ENCODE measurements around the gene NOVA2.

NOVA2 gene

DNA sequence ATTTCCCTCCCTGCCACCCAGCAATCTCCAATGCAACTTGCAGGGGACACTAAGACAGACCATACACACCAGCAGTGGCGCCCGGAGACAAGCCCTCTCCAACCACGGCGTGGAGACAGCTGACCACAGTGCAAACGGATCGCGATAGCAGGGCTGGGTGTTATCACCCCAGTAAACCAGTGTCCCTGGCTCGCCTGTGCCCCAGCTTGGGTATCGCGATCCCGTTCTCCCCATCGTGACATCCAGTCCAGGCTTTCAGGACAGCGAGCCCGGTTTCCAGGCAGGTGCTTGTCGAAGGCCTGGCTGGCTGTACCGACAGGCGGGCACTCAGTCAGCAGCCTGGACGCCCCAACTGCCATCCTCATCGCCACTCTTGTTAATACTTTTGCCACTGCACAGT, 38.4 kb downstream of the NOVA2 start:
- Histone ChIP-seq H3K27me3 (replicated peaks; ENCODE audit: control insufficient read depth, insufficient read depth, low read length) (no peaks in the 10 kb centered on the region; the same call in 1 of the 2 replicates), H3K36me3 (ENCODE audit: control insufficient read depth, insufficient read depth, low read length) (no peaks in the 10 kb centered on the region), H3K4me3 (replicated peaks; ENCODE audit: low read depth, low read length) (no peak overlapping the region)
- TF ChIP-seq, protein P1, sequence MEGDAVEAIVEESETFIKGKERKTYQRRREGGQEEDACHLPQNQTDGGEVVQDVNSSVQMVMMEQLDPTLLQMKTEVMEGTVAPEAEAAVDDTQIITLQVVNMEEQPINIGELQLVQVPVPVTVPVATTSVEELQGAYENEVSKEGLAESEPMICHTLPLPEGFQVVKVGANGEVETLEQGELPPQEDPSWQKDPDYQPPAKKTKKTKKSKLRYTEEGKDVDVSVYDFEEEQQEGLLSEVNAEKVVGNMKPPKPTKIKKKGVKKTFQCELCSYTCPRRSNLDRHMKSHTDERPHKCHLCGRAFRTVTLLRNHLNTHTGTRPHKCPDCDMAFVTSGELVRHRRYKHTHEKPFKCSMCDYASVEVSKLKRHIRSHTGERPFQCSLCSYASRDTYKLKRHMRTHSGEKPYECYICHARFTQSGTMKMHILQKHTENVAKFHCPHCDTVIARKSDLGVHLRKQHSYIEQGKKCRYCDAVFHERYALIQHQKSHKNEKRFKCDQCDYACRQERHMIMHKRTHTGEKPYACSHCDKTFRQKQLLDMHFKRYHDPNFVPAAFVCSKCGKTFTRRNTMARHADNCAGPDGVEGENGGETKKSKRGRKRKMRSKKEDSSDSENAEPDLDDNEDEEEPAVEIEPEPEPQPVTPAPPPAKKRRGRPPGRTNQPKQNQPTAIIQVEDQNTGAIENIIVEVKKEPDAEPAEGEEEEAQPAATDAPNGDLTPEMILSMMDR (IDR thresholded peaks at IDR 0.05; ENCODE audit: insufficient read depth, low read length, poor library complexity, severe bottlenecking) = no peak
- DNase-seq (ENCODE audit: extremely low read depth, insufficient read length) = no peak

DNA sequence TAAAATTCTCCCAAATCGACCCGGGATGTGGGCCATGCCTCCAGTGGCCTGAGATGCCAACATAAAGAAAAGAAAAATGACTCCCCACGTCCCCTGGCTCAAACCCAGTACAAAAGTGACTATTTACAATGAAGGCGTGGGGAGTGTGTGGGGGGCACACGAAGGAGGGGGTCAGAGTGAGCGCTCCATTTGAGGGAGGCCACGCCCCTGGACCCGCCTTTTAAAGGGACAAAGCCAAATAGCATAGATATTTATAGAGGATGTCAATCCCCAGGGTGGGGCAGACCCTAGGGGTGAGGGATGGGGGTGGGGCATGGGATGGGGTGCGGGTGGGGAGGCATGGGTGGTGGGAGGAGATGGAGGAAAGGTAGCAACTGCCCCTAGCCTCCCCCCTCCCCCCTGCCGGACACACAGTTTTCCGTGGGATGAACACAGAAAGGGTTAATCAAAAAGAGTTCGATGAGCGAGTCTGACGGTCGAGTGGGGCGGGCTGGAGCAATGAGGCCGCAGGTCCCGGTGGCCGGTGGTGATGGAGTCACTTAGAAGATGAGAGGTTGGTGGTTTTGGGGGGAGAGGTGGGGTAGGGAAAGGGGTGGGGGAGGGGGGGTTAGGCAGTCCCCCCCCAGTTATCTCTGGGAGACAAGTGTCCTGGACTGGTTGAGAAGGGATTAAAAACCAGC, 39.0 kb downstream of the NOVA2 start:
- no peaks in the 10 kb centered on the region for H3K36me3 ChIP-seq (ENCODE audit: control insufficient read depth, insufficient read depth, low read length)
- DNase-seq (ENCODE audit: extremely low read depth, insufficient read length) = no peak
- TF ChIP-seq, protein P1 (IDR thresholded peaks at IDR 0.05; ENCODE audit: insufficient read depth, low read length, poor library complexity, severe bottlenecking) = no peak
- no peaks in the 10 kb centered on the region; the same call in 1 of the 2 replicates for H3K27me3 ChIP-seq (replicated peaks; ENCODE audit: control insufficient read depth, insufficient read depth, low read length)
- no peak overlapping the region for H3K4me3 ChIP-seq (replicated peaks; ENCODE audit: low read depth, low read length)

DNA sequence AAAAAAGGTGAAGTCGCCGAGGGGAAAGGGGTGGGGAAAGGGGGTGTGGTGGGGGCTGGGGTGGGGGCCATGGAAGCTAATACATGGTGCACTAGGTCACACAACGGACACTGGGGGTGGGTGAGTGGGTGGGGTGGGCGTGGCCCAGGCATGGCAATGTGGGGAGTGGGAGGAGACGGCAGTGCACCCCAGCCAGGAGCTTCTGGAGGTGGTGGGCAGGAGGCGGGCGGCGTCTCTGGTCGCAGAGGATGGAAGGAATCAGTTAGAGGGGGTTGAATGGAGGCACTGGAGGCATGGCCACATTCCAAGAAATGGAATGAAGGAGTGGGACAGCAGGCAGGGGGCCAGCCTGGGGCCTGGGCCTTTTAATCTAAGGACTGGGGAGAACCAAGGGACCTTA, 39.9 kb downstream of the NOVA2 start:
- Histone ChIP-seq H3K27me3 (replicated peaks; ENCODE audit: control insufficient read depth, insufficient read depth, low read length) (no peaks in the 10 kb centered on the region; the same call in 1 of the 2 replicates), H3K36me3 (ENCODE audit: control insufficient read depth, insufficient read depth, low read length) (no peaks in the 10 kb centered on the region), H3K4me3 (replicated peaks; ENCODE audit: low read depth, low read length) (no peak overlapping the region)
- DNase-seq (ENCODE audit: extremely low read depth, insufficient read length) = no peak
- TF ChIP-seq, protein P1 (IDR thresholded peaks at IDR 0.05; ENCODE audit: insufficient read depth, low read length, poor library complexity, severe bottlenecking) = no peak

DNA sequence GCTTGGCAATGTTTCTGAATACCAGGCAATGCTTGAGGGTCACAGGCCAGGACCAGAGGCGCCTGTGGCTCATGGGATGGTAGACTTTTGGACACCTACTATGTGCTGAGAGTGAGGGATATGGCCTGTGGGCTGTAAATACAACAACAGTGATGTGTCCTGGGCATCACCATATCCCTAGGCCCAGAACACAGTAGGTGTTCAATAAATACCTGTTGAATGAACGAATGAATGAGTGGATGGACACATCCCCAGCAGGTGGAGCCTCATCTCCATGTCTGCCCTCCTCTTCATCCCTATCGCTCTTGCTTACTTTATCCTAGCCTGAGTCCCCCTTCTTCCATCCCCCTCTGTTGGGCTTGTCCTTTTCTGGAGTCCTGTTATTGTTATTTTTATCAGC, 42.6 kb downstream of the NOVA2 start:
- DNase-seq (ENCODE audit: extremely low read depth, insufficient read length) = no peak
- Histone ChIP-seq H3K36me3 (ENCODE audit: control insufficient read depth, insufficient read depth, low read length) (no peaks in the 10 kb centered on the region), H3K27me3 (replicated peaks; ENCODE audit: control insufficient read depth, insufficient read depth, low read length) (no peaks in the 10 kb centered on the region; the same call in 1 of the 2 replicates), H3K4me3 (replicated peaks; ENCODE audit: low read depth, low read length) (no peak overlapping the region)
- TF ChIP-seq, protein P1 (IDR thresholded peaks at IDR 0.05; ENCODE audit: insufficient read depth, low read length, poor library complexity, severe bottlenecking) = no peak

DNA sequence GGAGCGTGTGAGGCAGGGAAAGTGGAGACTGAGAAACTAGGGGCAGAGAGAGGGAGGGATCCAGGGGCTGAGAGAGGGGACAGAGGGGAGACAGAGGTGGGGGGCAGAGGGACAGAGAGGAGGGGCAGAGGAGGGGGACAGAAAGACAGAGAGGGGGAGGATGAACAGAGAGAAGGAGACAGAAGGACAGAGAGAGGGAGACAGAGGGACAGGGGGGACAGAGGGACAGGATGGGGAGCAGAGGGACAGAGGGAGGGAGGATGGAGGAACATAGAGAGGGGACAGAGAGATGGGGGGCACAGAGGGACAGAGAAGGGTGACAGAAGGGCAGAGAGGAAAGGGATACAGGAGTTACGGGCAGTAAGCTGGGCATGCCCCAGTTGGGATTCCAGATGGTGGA, 44.4 kb downstream of the NOVA2 start:
- Histone ChIP-seq H3K4me3 (replicated peaks; ENCODE audit: low read depth, low read length) (no peak overlapping the region), H3K27me3 (replicated peaks; ENCODE audit: control insufficient read depth, insufficient read depth, low read length) (no peaks in the 10 kb centered on the region; the same call in 1 of the 2 replicates), H3K36me3 (ENCODE audit: control insufficient read depth, insufficient read depth, low read length) (no peaks in the 10 kb centered on the region)
- TF ChIP-seq, protein P1 (IDR thresholded peaks at IDR 0.05; ENCODE audit: insufficient read depth, low read length, poor library complexity, severe bottlenecking) = no peak
- no peak for DNase-seq (ENCODE audit: extremely low read depth, insufficient read length)
